Measurements from ENCODE around the gene ZC2HC1C. TPM values are rescaled to one million over a fixed set of nuclear protein-coding genes. Genes with fewer than 3 reads are reported as not detected.

ZC2HC1C gene
- total and polyA plus RNA-seq, 2 donors (not counting 1 experiment from before 2014, with no cell fraction given) = 0.21 to 0.59 TPM

DNA sequence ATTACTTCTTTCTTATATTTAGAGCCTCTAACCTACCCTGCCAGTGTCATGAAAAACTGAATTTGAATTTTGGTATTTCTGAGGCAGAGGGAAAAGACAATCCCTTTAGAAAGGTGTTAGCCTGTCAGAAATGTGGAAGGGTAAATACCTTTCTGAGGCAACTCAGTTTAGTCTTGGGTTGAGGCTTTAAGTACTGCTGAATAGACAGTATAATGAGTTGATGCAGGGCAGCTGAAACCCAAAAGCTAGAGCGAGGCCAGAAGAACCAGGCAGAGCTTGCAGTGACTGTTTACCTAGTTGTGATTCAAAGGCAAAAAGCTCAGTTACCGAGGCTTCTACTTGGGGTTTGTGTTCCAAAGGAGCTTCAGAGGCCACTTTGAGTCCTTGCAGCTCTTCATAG is 18.7 kb downstream of the ZC2HC1C start:
- H3K27ac ChIP-seq (ENCODE audit: low read length in 2 of 2) = no peak overlapping the region
- H3K79me2 ChIP-seq (ENCODE audit: control insufficient read depth, insufficient read depth, low read length) = no peaks in the 10 kb centered on the region
- WGBS (ENCODE audit: insufficient coverage) = 94% methylated on average over 2 of the region's 2 CpGs
- Mint-ChIP-seq H3K4me3 (no peak overlapping the region), H3K27me3 (no peaks in the 10 kb centered on the region), H3K9me3 (ENCODE audit: insufficient read depth) (no peaks in the 10 kb centered on the region), H3K27ac (no peak overlapping the region), H3K4me1 (no peaks in the 10 kb centered on the region)
- H3K4me2 ChIP-seq (replicated peaks; ENCODE audit: low read depth, low read length, poor library complexity, severe bottlenecking) = no peak overlapping the region
- ChIA-PET CTCF (interaction anchor here (0.6 to 6.8 kb wide), 47 partner anchors 9 to 479 kb away, joined by 3 to 144 read pairs (median 4); partner anchors contain the start of genes ACYP1, DLST, EIF2B2 and PGF), POLR2A (no interaction called here)
- H3K4me3 ChIP-seq (ENCODE audit: control extremely low read depth in 1 of 5, extremely low read depth in 1 of 5, insufficient read depth in 1 of 5, low read depth in 2 of 5, low read length in 4 of 5) = no peak overlapping the region
- H3K27me3 ChIP-seq (replicated peaks in 1 of 4; ENCODE audit: control extremely low read depth in 1 of 4, control insufficient read depth in 3 of 4, insufficient read depth in 4 of 4, low read length in 3 of 4) = no peaks in the 10 kb centered on the region
- intact Hi-C loops (cut with micrococcal nuclease) = loop anchor here (1.0 to 2.0 kb wide), 4 partner anchors 142 to 479 kb away; no protein-coding TSS in a partner anchor
- ATAC-seq (ENCODE audit: low read depth) (no peak), DNase-seq (no peak)
- no peaks in the 10 kb centered on the region for H3K4me1 ChIP-seq (ENCODE audit: control insufficient read depth in 2 of 2, insufficient read depth in 2 of 2, low read length in 2 of 2)
- H3K36me3 ChIP-seq (replicated peaks in 1 of 2; ENCODE audit: control extremely low read depth in 1 of 2, control insufficient read depth in 1 of 2, extremely low read depth in 1 of 2, insufficient read depth in 2 of 2, low read length in 1 of 2) = peaks cover 3 to 64% of the 10 kb centered on the region in 2 experiments
- H3K9me3 ChIP-seq (ENCODE audit: control extremely low read depth in 1 of 3, control insufficient read depth in 2 of 3, insufficient read depth in 1 of 3, low read length in 2 of 3) = no peaks in the 10 kb centered on the region
- H2AFZ ChIP-seq (ENCODE audit: insufficient read depth, low read depth, low read length, poor library complexity, severe bottlenecking) = no peak overlapping the region
- no peak overlapping the region for H3K9ac ChIP-seq (ENCODE audit: low read length)
- no peak for TF ChIP-seq EZH2 (IDR thresholded peaks at IDR 0.05; ENCODE audit: borderline replicate concordance, insufficient read depth, low read depth, low read length, poor library complexity, severe bottlenecking)
- TF ChIP-seq, protein P1, sequence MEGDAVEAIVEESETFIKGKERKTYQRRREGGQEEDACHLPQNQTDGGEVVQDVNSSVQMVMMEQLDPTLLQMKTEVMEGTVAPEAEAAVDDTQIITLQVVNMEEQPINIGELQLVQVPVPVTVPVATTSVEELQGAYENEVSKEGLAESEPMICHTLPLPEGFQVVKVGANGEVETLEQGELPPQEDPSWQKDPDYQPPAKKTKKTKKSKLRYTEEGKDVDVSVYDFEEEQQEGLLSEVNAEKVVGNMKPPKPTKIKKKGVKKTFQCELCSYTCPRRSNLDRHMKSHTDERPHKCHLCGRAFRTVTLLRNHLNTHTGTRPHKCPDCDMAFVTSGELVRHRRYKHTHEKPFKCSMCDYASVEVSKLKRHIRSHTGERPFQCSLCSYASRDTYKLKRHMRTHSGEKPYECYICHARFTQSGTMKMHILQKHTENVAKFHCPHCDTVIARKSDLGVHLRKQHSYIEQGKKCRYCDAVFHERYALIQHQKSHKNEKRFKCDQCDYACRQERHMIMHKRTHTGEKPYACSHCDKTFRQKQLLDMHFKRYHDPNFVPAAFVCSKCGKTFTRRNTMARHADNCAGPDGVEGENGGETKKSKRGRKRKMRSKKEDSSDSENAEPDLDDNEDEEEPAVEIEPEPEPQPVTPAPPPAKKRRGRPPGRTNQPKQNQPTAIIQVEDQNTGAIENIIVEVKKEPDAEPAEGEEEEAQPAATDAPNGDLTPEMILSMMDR (IDR thresholded peaks at IDR 0.05) = no peak
- no peaks in the 10 kb centered on the region for H4K20me1 ChIP-seq (ENCODE audit: control insufficient read depth, insufficient read depth, low read length, poor library complexity, severe bottlenecking)

GRCh38 chr14:75088566-75089373 is 19.3 kb downstream of the ZC2HC1C start:
- H3K4me3 ChIP-seq (ENCODE audit: control extremely low read depth in 1 of 5, extremely low read depth in 1 of 5, insufficient read depth in 1 of 5, low read depth in 2 of 5, low read length in 4 of 5) = no peak overlapping the region
- ATAC-seq (ENCODE audit: low read depth) (peak; percentile 51), DNase-seq (peak; percentile 65)
- ChIA-PET CTCF (interaction anchor here (0.6 to 6.8 kb wide), 51 partner anchors 10 to 480 kb away, joined by 3 to 144 read pairs (median 4); partner anchors contain the start of genes ACYP1, DLST, EIF2B2 and PGF), POLR2A (no interaction called here)
- no peak overlapping the region for H3K27ac ChIP-seq (ENCODE audit: low read length in 2 of 2)
- no peak overlapping the region for H3K9ac ChIP-seq (ENCODE audit: low read length)
- TF ChIP-seq, protein P1 (IDR thresholded peaks at IDR 0.05) = peak; percentile 81
- no peak for TF ChIP-seq EZH2 (IDR thresholded peaks at IDR 0.05; ENCODE audit: borderline replicate concordance, insufficient read depth, low read depth, low read length, poor library complexity, severe bottlenecking)
- peaks cover 1 to 60% of the 10 kb centered on the region in 2 experiments for H3K36me3 ChIP-seq (replicated peaks in 1 of 2; ENCODE audit: control extremely low read depth in 1 of 2, control insufficient read depth in 1 of 2, extremely low read depth in 1 of 2, insufficient read depth in 2 of 2, low read length in 1 of 2)
- no peaks in the 10 kb centered on the region for H3K4me1 ChIP-seq (ENCODE audit: control insufficient read depth in 2 of 2, insufficient read depth in 2 of 2, low read length in 2 of 2)
- H2AFZ ChIP-seq (ENCODE audit: insufficient read depth, low read depth, low read length, poor library complexity, severe bottlenecking) = no peak overlapping the region
- no peaks in the 10 kb centered on the region for H4K20me1 ChIP-seq (ENCODE audit: control insufficient read depth, insufficient read depth, low read length, poor library complexity, severe bottlenecking)
- H3K9me3 Mint-ChIP-seq (ENCODE audit: insufficient read depth) = no peaks in the 10 kb centered on the region
- no peak overlapping the region for H3K4me3 Mint-ChIP-seq
- WGBS (ENCODE audit: insufficient coverage) = 84% methylated on average over 4 of the region's 7 CpGs
- intact Hi-C loops (cut with micrococcal nuclease) = loop anchor here (1.0 to 2.0 kb wide), 4 partner anchors 142 to 479 kb away; no protein-coding TSS in a partner anchor
- no peaks in the 10 kb centered on the region for H3K4me1 Mint-ChIP-seq
- no peaks in the 10 kb centered on the region for H3K79me2 ChIP-seq (ENCODE audit: control insufficient read depth, insufficient read depth, low read length)
- H3K27me3 ChIP-seq (replicated peaks in 1 of 4; ENCODE audit: control extremely low read depth in 1 of 4, control insufficient read depth in 3 of 4, insufficient read depth in 4 of 4, low read length in 3 of 4) = no peaks in the 10 kb centered on the region
- H3K4me2 ChIP-seq (replicated peaks; ENCODE audit: low read depth, low read length, poor library complexity, severe bottlenecking) = no peak overlapping the region
- no peaks in the 10 kb centered on the region for H3K27me3 Mint-ChIP-seq
- no peaks in the 10 kb centered on the region for H3K9me3 ChIP-seq (ENCODE audit: control extremely low read depth in 1 of 3, control insufficient read depth in 2 of 3, insufficient read depth in 1 of 3, low read length in 2 of 3)
- H3K27ac Mint-ChIP-seq = no peak overlapping the region
